Adrenal gland (tissue), 12 donors: Measurements from ENCODE around the gene PRKG1. TPM values are rescaled to one million over a fixed set of nuclear protein-coding genes. Genes with fewer than 3 reads are reported as not detected.

ENCODE experiments used
- DNase-seq, 7 donors: peaks; one replicate each; pipeline ENCODE4 v3.0.0-alpha.2; 2019 to 2020
- H3K27ac ChIP-seq, 5 donors: fragments of 200-600 bp; sonication (generic) in 4 of 5; 1 replicate in 3 of 5; 2 replicates in 2 of 5; pipeline versions ENCODE4 v1.5.1 to v1.8.0; 2016 to 2020; ENCODE audit warnings: mild to moderate bottlenecking in 1 of 5
- H3K27me3 ChIP-seq: fragments of 200-600 bp; 2 replicates; pipeline ENCODE4 v1.8.0; 2021
- H3K36me3 ChIP-seq, 2 donors: fragments of 200-600 bp; replicated peaks in 1 of 2; 1 replicate in 1 of 2; 2 replicates in 1 of 2; pipeline versions ENCODE4 v1.5.1 to v1.8.0; 2018 to 2022
- H3K4me1 ChIP-seq, 2 donors: fragments of 200-600 bp; replicated peaks in 1 of 2; 1 replicate in 1 of 2; 2 replicates in 1 of 2; pipeline versions ENCODE4 v1.5.1 to v1.8.0; 2018 to 2021
- H3K4me3 ChIP-seq, 4 donors: fragments of 200-600 bp; sonication (generic) in 3 of 4; one replicate each; pipeline ENCODE4 v1.5.1; 2016 to 2018
- H3K9me3 ChIP-seq, 3 donors: fragments of 200-600 bp; sonication (generic) in 1 of 3; replicated peaks in 1 of 3; 1 replicate in 2 of 3; 2 replicates in 1 of 3; pipeline versions ENCODE4 v1.5.1 to v1.8.0; 2016 to 2021
- POLR2A ChIP-seq, 2 donors: fragments of 450-650 bp; IDR thresholded peaks; one replicate each; pipeline ENCODE4 v1.6.1; 2017; ENCODE audit warnings: antibody characterized with exemption in 2 of 2, mild to moderate bottlenecking in 2 of 2, moderate library complexity in 1 of 2
- WGBS, 4 donors: extraction: QIAGEN DNeasy Blood & Tissue Kit in 2 of 4; methylation state at CpG; one replicate each; pipeline versions ENCODE4 v1.1.5 to v1.1.7; 2013 to 2017; 5-methylcytosine and 5-hydroxymethylcytosine counted together
- intact Hi-C, 2 donors: fragments of 100-400 bp; cut with DNase I; formaldehyde crosslinking; loops; one replicate each; pipeline versions ENCODE4 v1.14.1 to v1.15.0; 2022 to 2023
- polyA plus RNA-seq, 3 donors: library from polyadenylated mRNA; stranded (reverse); fragments of 200-250 nt in 2 of 3; fragments of 350-450 nt in 1 of 3; fragmentation: Illumina TruSeq in 1 of 3; extraction: RNeasy Lipid Tissue Mini Kit (QIAGEN cat#74804) in 1 of 3; gene quantifications; one replicate each; pipeline ENCODE4 v1.2.3, GENCODE V29; 2013 to 2014
- total RNA-seq, 9 donors: library from RNA; depleted of rRNA in 4 of 9; stranded (reverse); fragments of >200 nt in 4 of 9; fragments of 120-200 nt in 1 of 9; fragmentation: NEBNext Ultra II Directional in 1 of 9; extraction: Animal tissue kit (Norgen Biotek cat#: 25700) in 1 of 9; gene quantifications; one replicate each; pipeline versions ENCODE4 v1.1.0 to v1.2.4, GENCODE V29; 2013 to 2023
- TF ChIP-seq, protein P1 (sequence below), 6 experiments: fragments of 450-650 bp in 4 of 6; fragments of 200-600 bp in 2 of 6; sonication (generic) in 1 of 6; IDR thresholded peaks; 1 replicate in 5 of 6; 2 replicates in 1 of 6; pipeline versions ENCODE4 v1.5.1 to v1.8.0; 2016 to 2021; ENCODE audit warnings: antibody characterized with exemption in 6 of 6, mild to moderate bottlenecking in 2 of 6, moderate library complexity in 1 of 6
- donor health status: healthy with polysubstance abuse.
- donor health status: Bipolar disorder and iron deficiency.
- donor health status: DM: yes; HTN: yes; CAD: no.
- donor health status: DM: no; HTN: no; CAD: no.
- donor health status: DM: no; HTN: no; CAD: no.
- donor health status: DM: yes; HTN: yes; CAD: no.

Gene PRKG1
- total and polyA plus RNA-seq, 12 donors = 6.9 to 104 (median 29.7) TPM

DNA sequence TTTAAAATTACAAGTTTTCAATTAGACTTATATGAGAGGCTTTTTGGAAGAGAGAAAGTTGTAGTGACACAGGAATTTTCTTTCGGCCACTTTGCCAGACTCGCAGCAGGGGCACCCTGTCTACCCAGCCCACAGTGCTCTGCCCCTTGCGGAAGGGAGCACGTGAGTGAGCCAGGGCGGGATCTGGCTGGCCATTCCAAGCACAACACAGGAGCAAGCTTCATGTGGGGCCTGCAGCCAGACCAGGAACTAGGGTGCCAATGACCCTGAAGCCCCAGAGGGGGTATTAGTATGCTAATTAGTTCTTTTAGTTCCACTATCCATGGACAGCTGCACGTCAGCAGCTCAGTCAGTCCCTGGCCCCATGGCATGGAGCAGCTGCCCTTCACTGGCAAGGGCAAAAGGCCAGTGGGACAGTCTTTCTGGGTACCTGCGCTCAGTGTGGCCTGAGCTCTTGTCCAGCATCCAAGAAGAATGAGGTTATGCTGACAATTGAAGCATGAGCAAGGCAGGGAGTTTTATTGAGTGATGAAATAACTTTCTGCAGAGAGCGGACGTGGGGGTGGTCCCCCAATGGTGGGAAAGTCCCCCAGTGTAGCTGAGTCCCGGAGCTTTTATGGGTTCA lies 876.2 kb downstream of the PRKG1 start:
- TF ChIP-seq, protein P1, sequence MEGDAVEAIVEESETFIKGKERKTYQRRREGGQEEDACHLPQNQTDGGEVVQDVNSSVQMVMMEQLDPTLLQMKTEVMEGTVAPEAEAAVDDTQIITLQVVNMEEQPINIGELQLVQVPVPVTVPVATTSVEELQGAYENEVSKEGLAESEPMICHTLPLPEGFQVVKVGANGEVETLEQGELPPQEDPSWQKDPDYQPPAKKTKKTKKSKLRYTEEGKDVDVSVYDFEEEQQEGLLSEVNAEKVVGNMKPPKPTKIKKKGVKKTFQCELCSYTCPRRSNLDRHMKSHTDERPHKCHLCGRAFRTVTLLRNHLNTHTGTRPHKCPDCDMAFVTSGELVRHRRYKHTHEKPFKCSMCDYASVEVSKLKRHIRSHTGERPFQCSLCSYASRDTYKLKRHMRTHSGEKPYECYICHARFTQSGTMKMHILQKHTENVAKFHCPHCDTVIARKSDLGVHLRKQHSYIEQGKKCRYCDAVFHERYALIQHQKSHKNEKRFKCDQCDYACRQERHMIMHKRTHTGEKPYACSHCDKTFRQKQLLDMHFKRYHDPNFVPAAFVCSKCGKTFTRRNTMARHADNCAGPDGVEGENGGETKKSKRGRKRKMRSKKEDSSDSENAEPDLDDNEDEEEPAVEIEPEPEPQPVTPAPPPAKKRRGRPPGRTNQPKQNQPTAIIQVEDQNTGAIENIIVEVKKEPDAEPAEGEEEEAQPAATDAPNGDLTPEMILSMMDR (IDR thresholded peaks at IDR 0.05) = no peak
- TF ChIP-seq POLR2A (IDR thresholded peaks at IDR 0.05) = no peak
- 90 to 97% (median 94%) methylated on average over 9 to 10 of the region's 10 CpGs for WGBS, 4 donors
- H3K27me3 ChIP-seq = no peaks in the 10 kb centered on the region

DNA sequence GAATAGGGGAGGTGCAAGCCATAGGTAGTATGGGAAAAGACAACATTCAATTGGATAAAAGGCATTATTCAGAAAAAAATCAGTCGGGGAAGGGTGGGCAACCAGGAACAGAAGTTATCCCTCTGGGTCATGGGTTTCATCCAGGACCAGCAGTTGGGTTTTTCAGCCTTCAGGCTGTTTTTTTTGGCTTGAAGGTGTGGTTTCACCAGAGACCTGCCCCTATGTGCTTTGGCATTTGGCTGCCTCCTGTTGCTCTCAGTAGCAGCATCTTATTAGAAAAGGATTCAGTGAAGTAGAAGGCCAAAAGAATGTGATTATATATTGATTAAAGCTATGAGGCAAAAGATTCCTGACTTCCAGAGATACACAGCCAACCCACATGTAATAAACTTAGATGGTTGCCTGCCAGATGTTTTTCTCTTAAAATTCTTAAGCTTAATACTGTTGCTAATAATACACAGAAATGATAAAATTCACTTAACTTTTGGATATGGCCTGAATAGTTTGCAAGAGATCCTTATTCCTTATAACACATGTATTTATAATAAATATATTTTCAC lies 876.8 kb downstream of the PRKG1 start:
- intact Hi-C loops = no loop called here

More for the DNA sequence above, 876.2 kb downstream of the PRKG1 start:
- intact Hi-C loops = no loop called here
- no peaks in the 10 kb centered on the region for H3K36me3 ChIP-seq
- H3K27ac ChIP-seq = no peak overlapping the region
- H3K9me3 ChIP-seq = no peaks in the 10 kb centered on the region
- H3K4me1 ChIP-seq = peaks cover 0 to 11% of the 10 kb centered on the region in 2 donors
- no peak for DNase-seq
- no peak overlapping the region for H3K4me3 ChIP-seq

DNA sequence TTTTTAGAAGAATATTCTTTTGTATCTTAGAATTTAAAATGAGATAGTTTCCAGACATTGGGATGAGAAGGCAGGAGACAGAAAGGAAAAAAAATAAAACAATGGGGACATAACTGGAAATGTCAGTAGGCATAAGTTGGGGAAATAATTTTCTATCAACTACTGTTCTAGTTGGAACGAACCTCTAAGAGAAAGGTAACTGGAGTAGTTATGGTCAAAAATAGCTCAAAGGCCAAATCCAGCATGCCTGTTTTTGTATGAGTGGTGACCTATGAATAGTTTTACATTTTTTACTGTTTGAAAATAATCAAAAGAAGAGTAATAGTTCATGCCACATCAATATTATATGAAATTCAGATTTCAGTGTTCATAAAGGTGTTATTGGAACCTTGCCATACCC lies 877.3 kb downstream of the PRKG1 start:
- Histone ChIP-seq H3K9me3 (no peaks in the 10 kb centered on the region), H3K4me3 (no peak overlapping the region), H3K4me1 (peaks cover 0 to 11% of the 10 kb centered on the region in 2 donors), H3K36me3 (no peaks in the 10 kb centered on the region), H3K27me3 (no peaks in the 10 kb centered on the region), H3K27ac (no peak overlapping the region)
- TF ChIP-seq, protein P1 (IDR thresholded peaks at IDR 0.05) = no peak
- no peak for TF ChIP-seq POLR2A (IDR thresholded peaks at IDR 0.05)
- intact Hi-C loops = no loop called here
- DNase-seq = no peak
- 42 to 74% (median 56%) methylated on average over 1 of the region's 1 CpG for WGBS, 4 donors

More for the DNA sequence above, 876.8 kb downstream of the PRKG1 start:
- 76 to 100% (median 89%) methylated on average over 1 of the region's 1 CpG for WGBS, 4 donors
- no peak for TF ChIP-seq POLR2A (IDR thresholded peaks at IDR 0.05)
- TF ChIP-seq, protein P1 (IDR thresholded peaks at IDR 0.05) = no peak
- peaks cover 0 to 11% of the 10 kb centered on the region in 2 donors for H3K4me1 ChIP-seq
- no peak overlapping the region for H3K27ac ChIP-seq
- H3K4me3 ChIP-seq = no peak overlapping the region
- no peaks in the 10 kb centered on the region for H3K36me3 ChIP-seq
- no peaks in the 10 kb centered on the region for H3K9me3 ChIP-seq
- DNase-seq = no peak
- no peaks in the 10 kb centered on the region for H3K27me3 ChIP-seq

DNA sequence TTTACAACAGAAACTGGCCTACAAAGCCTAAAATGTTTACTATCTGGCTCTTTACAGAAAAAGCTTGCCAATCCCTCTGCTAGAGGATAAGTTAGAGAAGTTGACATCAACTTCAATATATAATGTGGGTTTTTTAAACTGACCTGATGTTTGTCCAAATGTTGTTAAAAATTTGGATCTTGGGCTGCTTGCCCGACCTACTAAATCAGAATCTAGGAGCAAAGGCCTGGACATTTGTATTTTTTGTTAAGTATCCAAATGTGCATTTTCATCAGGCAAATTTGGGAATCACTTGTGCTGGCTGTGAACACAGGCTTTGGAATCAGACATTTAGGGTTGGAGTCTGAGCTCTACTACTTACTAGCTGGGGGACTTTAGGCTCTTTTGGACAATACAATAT lies 877.8 kb downstream of the PRKG1 start:
- Histone ChIP-seq H3K4me1 (peaks cover 0 to 11% of the 10 kb centered on the region in 2 donors), H3K4me3 (no peak overlapping the region), H3K27ac (no peak overlapping the region), H3K9me3 (no peaks in the 10 kb centered on the region), H3K36me3 (no peaks in the 10 kb centered on the region), H3K27me3 (no peaks in the 10 kb centered on the region)
- intact Hi-C loops = no loop called here
- DNase-seq = no peak
- 65 to 81% (median 70%) methylated on average over 1 of the region's 1 CpG for whole genome bisulfite sequencing, 4 donors
- TF ChIP-seq, protein P1 (IDR thresholded peaks at IDR 0.05) = no peak
